ENCODE results near the gene FGG. TPM values are rescaled to one million over a fixed set of nuclear protein-coding genes. Genes with fewer than 3 reads are reported as not detected.

The FGG gene
- total and polyA plus RNA-seq, 2 of the 8 experiments (the other 6 are each of a cell fraction or from before 2014, with no cell fraction given) = not detected

- TF ChIP-seq CHD7 (IDR thresholded peaks at IDR 0.05; ENCODE audit: insufficient replicate concordance, low read length) = no peak
- TF ChIP-seq KDM1A (IDR thresholded peaks at IDR 0.05; ENCODE audit: borderline replicate concordance, low read length) = no peak
Measured at GRCh38 chr4:154616287-154616686, 3.8 kb upstream of the FGG start (continued).

Measured in H1 (cell line).